ENCODE measurements around the gene RETREG1. TPM values are rescaled to one million over a fixed set of nuclear protein-coding genes. Genes with fewer than 3 reads are reported as not detected.

Gene RETREG1
- total RNA-seq, 1 donor from 2014 or later = 39.8 TPM

DNA sequence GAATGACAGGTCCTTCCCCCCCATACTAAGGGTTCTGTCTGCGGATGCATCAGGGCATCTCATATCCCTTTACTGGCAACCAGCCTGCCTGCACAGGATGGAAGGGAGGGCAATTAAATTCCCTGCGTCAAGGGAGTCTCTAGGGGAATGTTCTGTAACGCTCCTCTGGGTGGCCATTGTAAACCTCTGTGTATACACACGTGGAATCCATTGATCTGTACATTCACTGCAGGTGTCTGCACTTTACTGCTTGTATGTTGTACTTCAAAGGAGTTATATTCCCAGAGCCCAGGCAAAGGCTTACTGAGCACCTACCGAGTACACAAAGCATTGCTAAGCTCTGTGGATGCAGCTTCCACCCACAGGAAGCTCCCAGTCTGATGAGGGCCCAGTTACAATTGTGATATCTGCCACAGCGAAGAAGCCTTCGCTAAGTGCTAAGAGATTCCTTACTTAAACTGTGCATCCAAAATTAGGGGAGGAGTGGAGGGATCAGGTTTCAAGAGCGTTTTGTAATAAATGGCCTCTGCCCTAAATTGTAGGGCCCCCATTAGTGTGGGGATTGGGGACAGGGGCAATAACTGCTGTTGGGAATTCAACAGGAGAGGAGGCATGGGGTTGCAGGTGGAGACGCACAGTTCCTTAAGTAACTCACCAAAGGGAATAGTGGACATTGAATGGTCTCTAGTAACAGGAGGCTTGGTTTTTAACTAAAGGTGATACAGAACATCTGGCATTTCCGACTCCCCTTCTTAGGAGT lies 1.5 kb upstream of the RETREG1 start:
- intact Hi-C loops (cut with micrococcal nuclease) = loop anchor here (5.0 to 10.0 kb wide), 3 partner anchors 319 to 1954 kb away; partner anchors contain the start of genes ANKH, MYO10 and OTULIN

DNA sequence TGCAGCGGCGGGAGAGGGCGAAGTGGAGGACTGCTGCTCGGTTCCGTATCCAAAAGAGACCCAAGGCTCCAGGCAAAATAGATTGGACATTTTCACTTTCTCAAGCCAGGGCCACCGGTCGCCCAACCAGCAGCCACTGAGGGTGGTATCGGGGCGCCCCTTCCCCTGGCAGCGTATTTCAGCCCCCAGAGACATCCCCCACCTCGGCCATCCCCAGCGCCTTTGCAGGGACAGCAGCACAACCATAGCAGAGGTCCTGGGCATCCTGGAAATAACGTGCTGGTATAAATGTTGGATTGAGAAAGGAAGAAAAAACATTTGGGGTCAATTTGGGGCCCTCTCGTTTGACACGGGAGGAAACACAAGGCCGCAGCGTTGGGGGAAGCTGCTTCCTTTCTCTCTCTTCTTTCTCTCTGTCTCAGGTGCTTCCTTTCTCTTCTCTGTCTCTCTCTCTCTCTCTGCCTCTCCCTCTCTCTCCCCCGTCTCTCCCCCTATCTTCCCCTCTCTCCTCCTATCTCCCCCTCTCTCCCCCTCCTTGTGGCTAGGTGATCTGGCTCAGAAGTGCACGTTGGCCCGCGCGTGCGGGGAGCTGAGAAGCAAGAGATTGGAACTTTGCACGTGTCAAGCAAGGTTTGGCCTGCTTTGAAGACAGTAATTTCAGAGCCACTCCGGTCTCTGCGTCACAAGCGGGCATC lies 624 bp upstream of the RETREG1 start:
- intact Hi-C loops (cut with micrococcal nuclease) = loop anchor here (1.0 to 10.0 kb wide), 6 partner anchors 10 to 1953 kb away; partner anchors contain the start of genes ANKH, MYO10, OTULIN and ZNF622

DNA sequence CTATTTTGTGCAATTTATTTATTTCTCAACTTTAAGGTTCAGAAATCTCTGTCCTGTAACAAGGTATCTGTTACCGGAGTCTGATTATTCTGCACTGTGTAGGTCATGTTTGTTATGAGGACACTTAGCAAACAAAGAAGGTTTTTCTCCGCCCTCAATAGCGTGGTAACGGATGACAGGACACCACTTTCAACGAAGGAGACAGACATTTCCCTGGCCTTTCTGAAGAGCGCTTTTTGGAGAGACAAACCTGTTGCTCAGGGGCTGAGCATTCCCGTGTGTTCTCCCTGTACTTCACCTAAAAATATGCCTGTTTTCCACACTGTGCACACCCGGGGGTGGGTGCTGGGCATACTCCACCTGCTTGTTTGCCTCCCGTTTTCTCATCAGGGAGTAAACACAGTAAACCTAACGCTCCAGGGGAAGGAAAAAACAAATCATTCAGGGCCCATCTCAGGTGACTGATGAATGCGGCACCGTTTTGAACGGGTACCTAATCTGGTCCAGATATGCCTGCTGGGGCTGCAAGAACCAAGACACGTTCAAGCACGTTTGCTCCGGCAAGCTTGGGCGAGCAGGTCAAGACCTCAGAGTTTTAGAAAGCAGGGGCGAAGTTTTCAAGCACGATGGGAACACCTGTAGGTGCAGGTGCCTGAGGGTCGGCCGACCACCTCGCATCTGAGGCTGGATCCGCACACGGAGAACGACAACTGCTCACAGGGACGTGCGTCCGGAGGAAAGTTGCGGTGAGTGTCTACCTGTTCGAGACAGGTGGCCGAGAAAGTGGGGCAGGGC lies 859 bp downstream of the RETREG1 start:
- intact Hi-C loops (cut with micrococcal nuclease) = loop anchor here (2.0 to 10.0 kb wide), 4 partner anchors 51 to 1951 kb away; partner anchors contain the start of genes ANKH, MYO10 and OTULIN

DNA sequence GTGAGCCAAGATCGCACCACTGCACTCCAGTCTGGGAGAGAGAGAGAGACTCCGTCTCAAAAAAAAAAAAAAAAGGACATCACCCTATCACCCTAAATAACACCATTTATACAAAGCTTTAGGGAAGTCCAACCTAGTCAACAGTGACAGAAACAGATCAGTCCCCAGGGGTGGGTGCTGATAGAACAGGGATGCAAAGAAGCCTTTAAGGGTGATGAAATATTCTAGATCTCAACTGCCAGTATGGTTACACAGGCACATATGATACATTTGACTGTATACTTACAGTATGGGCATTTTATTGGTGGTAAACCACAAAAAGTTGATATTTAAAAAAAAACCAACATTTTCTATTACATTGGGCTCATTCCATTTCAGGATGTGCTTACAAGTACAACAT lies 4.8 kb downstream of the RETREG1 start:
- intact Hi-C loops (cut with micrococcal nuclease) = loop anchor here (10.0 kb wide), 1 partner anchor 1947 kb away; the partner anchor contains the start of gene OTULIN

GRCh38 chr5:16610896-16611295 lies 5.9 kb downstream of the RETREG1 start:
- intact Hi-C loops (cut with micrococcal nuclease) = loop anchor here (10.0 kb wide), 1 partner anchor 1946 kb away; the partner anchor contains the start of gene OTULIN

GRCh38 chr5:16609412-16609811 lies 7.4 kb downstream of the RETREG1 start:
- intact Hi-C loops (cut with micrococcal nuclease) = no loop called here

DNA sequence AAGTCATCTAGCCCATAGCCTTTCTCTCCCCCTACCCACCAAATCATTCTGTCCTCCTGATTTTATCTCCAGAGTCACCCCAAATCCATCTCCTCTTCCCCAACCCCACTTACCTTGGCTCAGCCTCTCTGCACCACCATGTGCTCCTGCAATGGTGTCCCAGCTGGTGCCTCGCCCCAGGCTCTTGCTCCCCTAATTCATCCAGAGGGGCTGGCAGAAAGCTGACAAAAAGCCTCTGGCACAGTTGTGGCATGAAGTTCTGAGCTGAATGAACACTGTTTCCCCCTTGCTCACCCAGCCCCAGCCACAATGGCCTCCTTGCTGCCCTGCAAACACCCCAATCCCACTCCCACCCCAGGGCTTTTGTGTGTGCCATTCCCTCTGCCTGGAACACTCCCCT lies 10.2 kb downstream of the RETREG1 start:
- intact Hi-C loops (cut with micrococcal nuclease) = no loop called here

DNA sequence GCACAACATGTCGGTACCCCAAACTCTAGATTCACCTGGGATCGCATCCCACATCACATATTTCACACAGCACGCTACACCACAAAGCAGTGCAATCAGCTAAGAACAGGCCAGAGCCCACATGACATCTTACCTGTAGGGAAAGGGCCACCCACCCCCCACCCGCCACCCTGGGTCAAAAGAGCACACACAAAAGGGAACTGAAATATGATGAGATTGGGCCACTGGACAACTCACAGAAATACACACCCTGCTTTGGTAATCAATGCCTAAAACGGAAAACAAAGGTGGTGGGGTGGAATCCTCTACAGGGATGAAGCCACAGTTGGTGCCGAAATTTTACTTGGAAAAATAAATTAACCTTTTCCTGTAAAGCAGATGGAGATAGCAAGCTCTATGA lies 13.1 kb downstream of the RETREG1 start:
- intact Hi-C loops (cut with micrococcal nuclease) = no loop called here

DNA sequence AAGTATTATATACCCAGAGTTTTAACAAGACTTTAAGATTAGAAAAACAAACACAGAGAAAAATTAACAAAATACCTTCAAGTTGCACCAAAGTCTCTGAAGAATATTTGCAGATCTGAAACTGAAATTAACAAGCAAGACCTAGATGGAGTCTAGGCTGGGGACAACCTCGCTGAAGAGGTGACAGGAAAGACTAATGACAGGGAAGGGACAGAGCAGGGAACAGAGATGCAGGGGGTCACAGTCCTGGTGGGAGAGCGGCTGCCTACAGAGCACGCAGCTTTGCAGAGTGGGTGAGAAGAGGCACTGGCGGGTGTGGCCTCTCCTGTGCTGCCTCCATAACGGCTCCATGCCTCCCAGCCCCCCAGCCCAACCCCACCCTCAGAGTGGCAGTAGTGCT lies 13.5 kb downstream of the RETREG1 start:
- intact Hi-C loops (cut with micrococcal nuclease) = no loop called here

GRCh38 chr5:16602182-16602581 lies 14.6 kb downstream of the RETREG1 start:
- intact Hi-C loops (cut with micrococcal nuclease) = no loop called here

DNA sequence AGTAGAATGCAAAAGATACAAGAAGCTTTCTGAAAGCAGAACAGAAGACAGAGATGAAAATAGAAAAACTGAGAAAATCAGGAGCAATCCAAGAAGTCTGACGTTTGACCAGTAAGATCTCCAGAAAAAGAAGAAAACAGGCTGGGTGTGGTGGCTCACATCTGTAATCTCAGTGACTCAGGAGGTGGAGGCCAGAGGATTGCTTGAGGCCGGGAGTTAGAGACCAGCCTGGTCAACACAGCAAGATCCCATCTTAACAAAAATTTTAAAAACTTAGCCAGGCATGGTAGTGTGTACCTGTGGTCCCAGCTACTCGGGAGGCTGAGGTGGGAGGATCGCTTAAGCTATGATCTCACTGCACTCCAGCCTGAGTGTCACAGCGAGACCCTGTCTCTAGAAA lies 15.9 kb downstream of the RETREG1 start:
- intact Hi-C loops (cut with micrococcal nuclease) = no loop called here

GRCh38 chr5:16600397-16600796 lies 16.4 kb downstream of the RETREG1 start:
- intact Hi-C loops (cut with micrococcal nuclease) = no loop called here

- intact Hi-C loops (cut with micrococcal nuclease) = no loop called here
These were observed 18.7 kb downstream of the RETREG1 start for GRCh38 chr5:16597946-16598694.

DNA sequence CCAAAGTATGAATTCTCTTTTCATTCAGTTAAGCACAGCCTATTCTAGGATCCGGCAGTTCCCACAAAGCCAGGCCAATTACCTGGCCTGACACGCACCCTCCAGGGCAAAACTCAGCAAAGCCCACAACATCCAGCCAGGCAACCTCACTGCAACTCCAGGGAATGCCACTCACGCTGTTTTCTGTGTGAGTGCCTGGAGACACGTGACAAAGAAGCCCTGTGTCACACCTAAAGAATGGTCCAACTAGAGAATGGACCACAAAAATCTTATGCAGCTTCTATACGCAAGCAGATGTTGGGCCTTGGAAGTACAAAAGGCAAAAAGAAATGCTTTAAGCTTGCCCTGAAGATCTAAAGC lies 20.2 kb downstream of the RETREG1 start:
- intact Hi-C loops (cut with micrococcal nuclease) = no loop called here

DNA sequence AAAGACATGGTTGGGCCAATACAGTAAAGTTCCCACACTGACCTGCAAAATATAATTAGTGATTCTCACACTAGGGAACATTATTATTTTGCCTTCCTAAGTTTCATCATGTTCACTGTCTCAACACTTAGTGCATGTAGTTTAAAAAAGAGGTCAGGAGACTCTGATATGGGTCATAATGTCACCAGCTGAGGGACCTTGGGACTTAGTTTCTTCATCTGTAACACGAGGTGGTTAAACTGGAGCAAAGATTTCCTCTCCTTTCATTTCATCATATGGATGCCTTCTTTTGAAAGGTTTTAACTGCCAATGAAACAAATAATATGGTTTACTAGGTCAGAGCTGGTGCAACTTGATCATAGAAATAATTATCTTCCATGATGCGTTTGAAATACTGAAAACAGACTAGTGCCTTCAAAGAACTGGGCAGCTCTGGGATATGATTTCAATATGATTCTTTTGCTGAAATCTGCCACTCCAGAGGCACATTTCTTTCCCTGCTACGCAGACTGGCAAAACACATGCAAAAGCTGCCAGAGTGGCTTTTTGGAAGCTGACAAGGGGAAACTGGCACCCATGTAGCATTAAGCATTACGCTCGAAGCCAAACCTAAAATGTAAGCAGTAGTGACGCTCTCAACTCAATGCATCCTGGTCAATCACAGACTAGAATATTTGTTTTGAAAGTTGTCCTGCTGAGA lies 20.8 kb downstream of the RETREG1 start:
- intact Hi-C loops (cut with micrococcal nuclease) = no loop called here

DNA sequence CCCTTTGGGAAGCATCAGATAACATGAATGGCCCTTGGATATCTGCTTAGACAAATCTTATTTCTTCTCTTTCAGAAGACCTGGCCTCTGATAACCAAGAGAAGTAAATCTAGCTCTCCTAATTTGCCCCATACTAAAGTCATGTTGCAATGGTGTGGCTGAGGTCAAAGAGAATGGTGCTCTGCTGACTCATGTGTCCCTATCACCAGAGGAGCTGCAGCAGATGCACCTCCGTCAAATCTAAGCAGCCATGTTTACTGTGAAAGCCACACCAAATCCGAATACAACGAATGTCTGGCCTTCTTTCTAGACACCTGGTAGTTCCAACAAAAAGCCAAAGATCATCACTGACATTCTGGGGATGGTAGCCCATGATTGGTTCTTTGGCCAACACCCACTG lies 23.2 kb downstream of the RETREG1 start:
- intact Hi-C loops (cut with micrococcal nuclease) = no loop called here

GRCh38 chr5:16593013-16593412 lies 23.8 kb downstream of the RETREG1 start:
- intact Hi-C loops (cut with micrococcal nuclease) = no loop called here

DNA sequence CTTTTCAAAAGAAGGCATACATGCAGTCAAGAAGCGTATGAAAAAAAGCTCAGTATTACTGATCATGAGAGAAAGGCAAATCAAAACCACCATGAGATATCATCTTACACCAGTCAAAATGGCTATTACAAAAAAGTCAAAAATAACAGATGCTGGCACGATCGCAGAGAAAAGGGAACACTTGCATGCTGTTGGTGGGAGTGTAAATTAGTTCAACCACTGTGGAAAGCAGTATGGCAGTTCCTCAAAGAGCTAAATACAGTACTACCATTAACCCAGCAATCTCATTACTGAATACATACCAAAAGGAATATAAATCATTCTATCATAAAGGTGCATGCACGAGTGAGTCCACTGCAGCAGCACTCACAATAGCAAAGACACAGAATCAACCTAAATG lies 24.5 kb downstream of the RETREG1 start:
- intact Hi-C loops (cut with micrococcal nuclease) = no loop called here

GRCh38 chr5:16590685-16591084 lies 26.1 kb downstream of the RETREG1 start:
- intact Hi-C loops (cut with micrococcal nuclease) = no loop called here

DNA sequence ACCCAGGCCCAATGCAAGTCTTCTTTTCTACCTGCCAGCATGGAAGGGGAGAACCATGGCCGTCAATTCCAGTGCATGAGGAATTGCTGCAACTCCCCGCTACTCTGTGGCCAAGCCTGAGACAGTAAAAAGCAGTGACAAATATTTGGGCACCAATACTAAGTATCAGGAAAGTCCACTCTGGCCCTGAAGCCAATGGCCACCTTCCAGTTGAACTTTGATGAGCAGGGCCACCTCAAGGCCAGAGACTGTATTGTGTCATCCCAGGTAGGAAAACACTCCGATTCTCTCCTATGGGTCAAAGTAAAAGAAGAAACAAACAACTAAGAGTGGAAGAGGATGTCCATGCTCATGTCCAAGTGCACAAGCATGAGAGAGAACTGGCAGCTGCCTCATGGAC lies 27.1 kb downstream of the RETREG1 start:
- intact Hi-C loops (cut with micrococcal nuclease) = no loop called here
